Activated effector memory CD4-positive, alpha-beta T cell treated with anti-CD3 and anti-CD28 coated beads, Interleukin-2, amount 50 U/mL, for 16 hours (primary cell): ENCODE results near the gene RCBTB1.

Experiments used
- DNase-seq: peaks from one replicate; pipeline ENCODE4 v3.0.0-alpha.2; 2020

Gene RCBTB1

DNA sequence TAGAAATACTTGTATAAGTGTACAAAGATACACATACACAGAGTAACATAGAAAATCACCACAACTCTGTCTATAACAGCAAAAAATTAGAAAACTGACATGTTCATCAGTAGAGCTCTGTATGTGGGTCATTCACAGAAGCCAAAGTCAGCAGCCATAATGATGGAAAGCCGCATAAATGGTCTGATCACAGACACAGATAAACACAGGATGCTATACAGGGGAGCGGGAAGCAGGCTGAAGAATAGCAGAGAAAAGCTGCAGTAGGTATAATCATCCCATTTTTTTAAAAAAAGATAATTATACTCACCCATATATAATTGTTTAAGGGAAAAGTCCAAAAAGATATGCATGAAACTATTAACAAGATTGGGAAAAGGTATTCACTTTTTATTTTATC lies 31.5 kb downstream of the RCBTB1 start:
- DNase-seq, result no peak

DNA sequence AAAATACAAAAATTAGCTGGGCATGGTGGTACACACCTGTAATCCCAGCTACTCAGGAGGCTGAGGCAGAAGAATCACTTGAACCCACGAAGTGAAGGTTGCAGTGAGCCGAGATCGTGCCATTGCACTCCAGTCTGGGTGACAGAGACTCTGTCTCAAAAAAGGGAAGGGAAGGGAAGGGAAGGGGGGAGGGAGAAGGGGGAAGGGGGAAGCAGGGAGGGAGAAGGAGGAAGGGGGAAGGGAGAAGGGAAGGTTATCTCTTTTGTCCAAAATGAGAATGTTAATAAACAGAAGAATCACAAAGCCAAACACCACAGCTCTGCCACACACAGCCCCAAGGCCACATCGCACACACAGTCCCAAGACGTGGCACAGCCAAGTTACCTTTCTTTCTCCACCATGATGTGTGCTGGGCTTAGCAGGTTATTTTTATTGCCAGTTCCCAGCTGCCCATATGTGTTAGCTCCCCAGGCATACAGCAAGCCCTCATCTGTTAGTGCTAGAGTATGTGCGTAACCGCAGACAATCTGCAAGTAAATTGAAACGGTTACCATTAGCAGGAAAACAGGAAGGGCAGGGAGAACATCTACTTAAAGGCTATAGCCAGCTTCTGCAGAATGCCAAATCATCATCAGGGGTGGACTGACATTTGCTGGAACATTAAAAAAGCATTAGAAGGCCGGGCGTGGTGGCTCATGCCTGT lies 34.3 kb downstream of the RCBTB1 start:
- no peak for DNase-seq

DNA sequence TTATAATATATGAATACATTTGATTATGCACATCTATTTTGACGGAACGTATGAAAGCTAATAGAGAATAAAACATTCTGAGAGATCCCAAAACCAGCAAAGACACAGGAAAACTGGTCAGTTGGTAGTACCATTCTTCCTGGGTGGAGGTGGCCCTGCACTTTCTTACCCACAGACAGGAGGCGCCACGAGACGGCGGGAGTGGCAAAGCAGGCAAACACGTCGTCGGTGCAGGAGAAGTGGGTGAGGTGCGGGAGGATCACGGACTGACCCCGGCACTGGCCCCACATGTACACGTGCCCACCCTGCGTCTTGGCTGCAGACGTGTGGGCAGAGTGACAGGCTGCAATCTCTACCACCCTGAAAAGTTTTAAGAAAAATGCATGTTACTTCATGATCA lies 36.1 kb downstream of the RCBTB1 start:
- no peak for DNase-seq

DNA sequence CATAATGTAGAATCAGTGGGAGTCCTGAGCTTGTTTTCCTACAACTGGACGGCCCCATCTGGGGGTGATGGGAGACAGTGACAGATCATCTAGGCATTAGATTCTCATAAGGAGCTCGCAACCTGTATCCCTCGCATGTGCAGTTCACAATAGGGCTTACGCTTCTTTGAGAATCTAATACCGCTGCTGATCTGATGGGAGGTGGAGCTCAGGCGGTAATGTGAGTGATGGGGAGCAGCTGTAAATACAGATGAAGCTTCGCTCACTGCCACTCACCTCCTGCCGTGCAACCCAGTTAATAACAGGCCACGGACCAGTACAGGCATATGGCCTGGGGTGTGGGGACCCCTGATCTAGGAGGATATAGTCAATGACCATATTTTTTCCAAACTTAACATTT lies 38.8 kb downstream of the RCBTB1 start:
- no peak for DNase-seq

DNA sequence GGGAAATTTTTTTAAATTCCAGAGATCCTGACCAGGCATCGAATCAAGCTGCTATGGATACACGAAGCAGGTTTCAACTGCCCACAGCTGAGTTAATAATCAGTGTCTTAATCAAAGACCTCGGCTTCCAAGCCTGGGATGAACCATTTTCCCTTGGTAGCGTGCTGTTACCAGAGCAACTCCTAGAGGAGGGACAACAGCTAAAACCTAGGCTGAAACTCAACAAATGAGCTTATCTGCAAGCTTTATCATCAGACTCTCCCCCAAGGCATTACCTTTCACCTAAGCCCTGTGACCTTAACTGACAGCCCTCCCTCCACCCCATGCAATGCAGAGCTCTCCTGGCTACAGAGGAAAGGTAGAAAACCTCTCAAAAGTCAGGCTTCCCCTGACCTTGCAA lies 39.7 kb downstream of the RCBTB1 start:
- DNase-seq, result no peak

DNA sequence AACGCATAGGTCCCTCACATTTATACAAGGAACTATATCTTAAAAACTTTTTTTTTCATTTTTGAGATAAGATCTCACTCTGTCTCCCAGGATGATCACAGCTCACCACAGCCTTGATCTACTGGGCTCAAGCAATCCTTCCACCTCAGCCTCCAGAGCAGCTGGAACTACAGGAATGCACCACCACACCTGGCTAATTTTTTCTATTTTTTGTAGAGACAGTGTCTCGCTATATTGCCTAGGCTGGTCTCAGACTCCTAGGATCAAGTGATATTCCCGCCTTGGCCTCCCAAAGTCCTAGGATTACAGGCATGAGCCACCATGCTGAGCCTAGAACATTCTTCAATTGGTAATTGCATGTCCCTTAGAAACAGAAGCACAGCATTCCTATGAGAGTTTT lies 41.7 kb downstream of the RCBTB1 start:
- no peak for DNase-seq

DNA sequence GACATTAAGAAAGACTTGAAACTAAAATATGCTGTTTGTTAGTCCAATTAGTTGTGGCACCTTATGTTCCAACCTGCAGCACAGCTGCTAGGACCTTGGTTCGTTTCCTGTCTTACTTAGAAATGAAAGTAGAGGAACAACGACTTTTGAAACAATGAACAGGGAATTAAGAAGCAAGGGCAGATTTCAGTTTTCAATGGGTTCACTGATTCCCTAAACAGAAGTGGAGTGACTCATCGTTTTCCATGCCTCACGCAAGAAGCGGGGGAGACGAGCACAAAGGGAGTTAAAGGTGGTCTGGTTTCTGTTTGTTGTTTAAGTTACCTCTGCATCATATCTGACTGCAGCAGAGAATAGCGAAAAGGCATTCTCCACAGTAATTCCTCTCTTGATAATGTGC lies 44.8 kb downstream of the RCBTB1 start:
- no peak for DNase-seq

DNA sequence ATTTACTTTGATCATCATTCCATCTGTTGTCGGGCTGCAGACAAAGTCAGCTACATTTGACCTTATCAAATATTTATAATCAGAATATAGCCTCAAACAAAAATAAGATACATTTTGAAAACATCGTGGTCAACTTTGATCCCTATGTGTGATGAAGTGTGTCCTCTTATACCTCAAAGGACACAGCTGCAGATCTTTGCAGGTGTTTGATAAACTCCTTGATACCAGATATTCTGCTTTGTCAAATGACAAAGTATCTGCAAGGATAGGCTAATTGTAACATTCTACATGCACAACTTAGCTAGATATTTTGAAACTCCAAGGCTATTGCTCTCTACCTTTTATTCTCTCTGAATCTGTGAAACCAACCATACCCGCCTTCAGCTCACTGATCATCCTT lies 45.6 kb downstream of the RCBTB1 start:
- no peak for DNase-seq

DNA sequence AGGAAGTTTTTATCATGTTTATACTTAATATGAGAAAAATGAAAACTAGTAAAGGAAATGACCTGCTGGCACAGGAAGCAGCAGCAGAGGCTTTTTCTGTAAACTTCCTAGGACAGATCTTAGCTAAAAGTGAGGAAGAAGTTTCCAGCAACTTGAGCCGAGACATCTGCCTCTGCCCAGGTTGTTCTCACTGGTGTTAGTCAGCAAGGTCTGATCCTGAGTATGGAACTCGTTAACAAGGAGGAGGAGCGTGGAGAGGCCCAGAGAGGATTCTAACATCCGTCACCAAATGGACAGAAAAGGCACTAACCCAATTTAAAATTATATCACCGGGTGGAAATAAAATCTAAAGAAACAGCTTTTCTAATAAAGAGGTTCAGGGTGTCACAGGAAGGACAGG lies 46.0 kb downstream of the RCBTB1 start:
- DNase-seq, result no peak

DNA sequence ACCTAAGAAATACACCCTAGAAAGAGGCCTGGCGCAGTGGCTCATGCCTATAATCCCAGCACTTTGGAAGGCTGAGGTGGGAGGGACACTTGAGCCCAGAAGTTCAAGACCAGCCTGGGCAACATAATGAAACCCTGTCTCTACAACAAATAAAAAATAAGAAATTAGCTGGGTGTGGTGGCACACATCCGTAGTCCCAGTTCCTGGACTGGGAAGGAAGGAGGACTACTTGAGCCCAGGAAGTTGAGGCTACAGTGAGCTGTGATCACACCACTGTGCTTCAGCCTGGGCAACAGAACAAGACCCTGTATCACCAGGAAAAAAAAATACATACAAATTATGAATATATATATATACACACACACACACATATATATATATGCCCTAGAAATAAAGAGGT lies 47.0 kb downstream of the RCBTB1 start:
- no peak for DNase-seq

DNA sequence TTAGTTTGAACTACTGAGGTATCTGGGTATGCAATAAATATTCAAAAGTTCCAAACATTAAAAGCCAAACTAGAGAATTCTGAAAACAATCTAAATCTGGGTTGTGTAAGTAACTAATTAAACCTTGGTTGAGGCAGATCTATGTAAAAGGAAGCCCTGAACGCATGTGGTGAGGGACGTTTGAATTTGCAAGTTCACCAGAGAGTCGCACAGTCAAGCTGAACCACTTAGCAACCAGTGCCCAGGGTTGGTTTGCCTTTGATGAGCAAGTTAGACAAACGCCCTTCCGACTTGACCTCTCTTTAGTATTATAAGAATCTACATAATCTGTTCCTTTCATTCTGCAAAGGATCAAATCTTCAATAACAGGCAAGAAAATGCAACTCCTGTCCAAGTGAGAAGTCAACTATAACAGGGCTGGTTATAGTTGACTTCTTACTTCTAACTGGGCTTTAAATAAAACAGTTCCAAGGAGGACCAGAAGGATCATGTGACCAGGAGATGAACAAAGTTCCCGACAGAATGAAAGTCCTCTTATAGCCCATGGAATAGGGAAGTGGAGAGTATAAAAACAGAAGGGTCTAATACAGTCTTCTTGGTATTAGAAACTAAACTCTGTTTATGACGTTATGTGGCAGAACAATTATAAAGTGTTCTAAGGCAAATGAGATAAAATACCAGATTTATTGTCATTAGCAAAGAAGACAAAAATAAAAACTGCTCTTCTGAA lies 49.0 kb downstream of the RCBTB1 start:
- no peak for DNase-seq

DNA sequence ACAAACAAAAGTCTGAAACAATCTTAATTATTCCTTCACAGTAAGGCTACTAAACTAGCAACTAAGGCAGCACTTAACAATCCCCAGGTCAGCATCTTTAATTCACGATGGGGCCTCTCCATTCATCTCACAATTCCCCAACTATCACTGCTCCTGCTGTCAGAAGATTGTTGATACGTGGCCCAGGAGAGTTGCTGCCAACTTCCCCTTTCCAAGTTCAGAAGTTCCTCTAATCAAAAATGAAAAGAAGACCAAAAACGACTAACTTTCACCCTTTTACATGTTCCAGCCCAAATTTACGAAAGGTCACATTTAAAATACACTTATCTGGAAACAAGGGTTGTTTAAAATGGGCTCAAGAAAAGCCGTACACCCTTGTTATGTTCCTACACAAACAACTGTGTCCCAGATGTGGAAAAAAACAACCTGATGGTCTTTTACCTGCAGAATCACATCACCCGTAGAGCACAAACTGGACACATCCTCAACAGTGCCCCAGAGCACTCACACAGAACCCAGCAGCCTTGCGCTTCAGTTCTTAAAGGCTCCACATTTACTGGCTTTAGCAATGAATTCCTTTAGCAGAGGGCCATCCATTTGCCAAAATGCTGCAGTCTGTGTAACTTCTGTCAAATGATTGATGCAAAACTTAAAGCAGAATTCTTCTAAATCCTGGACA lies 51.6 kb downstream of the RCBTB1 start:
- DNase-seq, result no peak

DNA sequence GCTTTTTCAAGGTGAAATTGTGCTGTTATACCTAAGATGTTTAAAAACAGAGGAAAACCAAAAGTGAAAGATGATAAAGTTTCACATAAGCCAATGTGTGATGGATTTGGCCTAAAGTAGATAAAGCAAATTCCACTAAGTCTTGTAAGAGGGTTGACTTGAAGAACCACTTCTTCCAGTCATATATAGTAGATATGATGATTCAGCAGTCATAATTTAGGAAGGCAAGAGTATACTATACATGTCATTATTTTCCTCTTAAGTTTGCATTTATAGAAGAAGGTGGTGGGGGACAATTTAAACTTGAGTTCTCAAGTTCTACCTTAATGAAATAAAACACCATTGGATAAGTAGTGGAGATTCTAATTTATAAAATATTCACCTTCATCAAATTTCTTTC lies 52.3 kb downstream of the RCBTB1 start:
- DNase-seq, result no peak

DNA sequence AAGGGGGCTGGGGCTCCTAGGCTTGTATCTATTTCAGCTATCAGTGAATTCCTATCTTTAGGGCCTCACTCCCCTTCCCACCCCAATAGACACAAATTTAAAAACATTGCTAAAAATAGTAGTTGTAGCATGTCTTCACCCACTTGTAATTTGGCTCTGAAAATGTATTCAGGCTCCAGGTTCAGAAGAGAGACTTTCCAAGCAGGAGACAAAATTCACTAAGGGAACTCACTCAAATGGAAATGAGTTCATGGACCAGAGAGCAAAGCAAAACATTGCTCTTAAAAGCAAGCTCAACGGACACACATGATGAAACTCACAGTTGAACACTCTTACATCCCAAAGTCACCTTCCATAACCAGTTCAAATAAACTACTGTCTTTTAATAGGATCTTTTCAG lies 52.8 kb downstream of the RCBTB1 start:
- DNase-seq, result no peak

DNA sequence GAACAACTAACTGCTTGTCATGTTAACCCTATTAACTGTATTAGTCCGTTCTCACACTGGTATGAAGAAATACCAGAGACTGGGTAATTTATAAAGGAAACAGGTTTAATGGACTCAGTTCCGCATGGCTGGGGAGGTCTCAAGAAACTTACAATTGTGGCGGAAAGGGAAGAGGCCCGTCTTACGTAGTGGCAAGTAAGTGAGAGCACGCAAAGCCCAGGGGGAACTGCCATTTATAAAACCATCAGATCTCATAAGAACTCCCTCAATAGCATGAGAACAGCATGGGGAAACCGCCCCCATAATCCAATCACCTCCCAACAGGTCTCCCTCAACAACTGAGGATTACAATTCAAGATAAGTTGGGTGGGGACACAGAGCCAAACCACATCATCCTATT lies 54.9 kb downstream of the RCBTB1 start:
- DNase-seq, result no peak

DNA sequence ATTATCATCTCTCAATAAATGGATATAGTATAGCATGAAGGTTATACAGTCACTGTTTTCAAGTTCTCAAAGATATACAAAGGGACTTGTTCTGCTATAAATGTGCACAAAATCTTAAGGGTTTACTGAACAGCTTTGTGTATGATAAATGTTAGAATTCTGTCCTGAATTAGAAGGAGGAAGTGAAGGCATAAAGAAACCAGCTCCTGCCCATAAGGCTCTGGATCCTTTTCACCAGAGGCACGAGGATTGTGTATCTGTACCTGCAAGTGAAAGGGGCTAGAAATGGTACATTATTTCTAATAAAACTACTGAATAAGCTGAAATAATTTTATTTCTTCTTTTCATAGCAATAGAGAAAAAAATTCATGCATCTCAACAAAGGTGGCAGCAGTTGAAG lies 57.2 kb downstream of the RCBTB1 start:
- no peak for DNase-seq

DNA sequence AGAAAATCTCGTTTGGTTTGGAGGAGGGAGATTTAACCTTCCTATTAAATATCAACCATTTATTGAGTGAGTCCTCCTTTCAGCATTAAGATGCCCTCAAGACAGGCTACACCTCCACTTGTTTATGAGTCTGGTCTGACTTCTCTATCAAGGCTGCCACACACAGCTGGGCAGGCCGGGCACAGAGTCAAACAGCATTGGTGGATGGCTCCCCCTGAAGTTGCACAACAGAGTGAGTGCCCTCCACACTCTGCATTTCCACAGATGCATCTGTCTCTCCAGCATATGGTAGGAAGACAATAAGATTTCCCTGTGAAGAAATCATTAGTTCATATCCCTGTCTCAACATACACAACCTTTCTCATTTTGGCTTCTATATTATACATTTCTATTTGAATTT lies 58.2 kb downstream of the RCBTB1 start:
- no peak for DNase-seq

DNA sequence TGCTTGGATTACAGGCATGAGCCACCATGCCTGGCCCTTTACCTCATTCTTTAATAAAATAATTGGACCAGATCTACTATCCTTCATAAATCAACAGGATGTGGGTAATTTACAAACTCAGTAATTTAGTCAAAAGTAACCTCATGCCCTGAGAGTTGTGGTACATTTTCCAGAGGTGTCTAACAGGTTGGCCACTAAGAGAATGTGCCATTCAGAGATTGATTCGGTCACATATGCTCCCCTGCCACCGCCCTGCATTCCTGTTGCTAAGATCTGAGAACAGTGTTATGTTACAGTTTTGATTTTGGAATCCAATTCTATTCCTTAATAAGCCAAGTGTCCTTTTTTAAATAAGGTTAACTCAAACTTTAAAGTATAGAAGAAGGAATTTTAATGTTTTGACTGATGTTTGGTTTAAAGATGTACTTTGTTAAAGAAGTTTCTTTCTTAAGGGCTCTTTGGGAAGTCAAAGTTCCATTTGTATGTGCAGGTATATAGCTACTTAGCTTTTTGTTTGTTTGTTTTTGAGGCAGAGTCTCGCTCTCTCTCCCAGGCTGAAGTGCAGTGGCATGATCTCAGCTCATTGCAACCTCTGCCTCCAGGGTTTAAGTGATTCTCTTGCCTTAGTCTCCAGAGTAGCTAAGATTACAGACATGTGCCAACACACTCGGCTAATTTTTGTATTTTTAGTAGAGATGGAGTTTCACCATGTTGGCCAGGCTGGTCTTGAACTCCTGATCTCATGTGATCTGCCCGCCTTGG lies 60.4 kb downstream of the RCBTB1 start:
- no peak for DNase-seq

DNA sequence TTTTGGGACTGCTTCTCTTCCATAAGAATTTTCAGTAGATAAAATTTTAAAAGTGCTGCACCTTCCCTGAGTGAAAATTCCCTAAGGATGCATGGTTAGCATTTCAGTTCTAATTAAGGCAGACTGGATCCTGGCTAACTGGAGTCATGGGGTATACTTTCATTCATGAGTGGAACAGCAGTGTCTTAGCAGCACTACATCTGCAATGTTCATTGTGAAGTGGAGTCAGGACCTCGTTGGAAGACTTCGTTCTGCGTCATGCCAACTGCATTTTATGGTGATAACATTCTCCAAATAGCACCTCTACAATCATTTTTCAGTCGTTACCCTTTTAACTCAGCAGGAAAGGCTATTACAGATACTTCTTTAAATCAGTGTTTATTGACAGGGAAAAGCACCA lies 64.1 kb downstream of the RCBTB1 start:
- DNase-seq, result no peak

DNA sequence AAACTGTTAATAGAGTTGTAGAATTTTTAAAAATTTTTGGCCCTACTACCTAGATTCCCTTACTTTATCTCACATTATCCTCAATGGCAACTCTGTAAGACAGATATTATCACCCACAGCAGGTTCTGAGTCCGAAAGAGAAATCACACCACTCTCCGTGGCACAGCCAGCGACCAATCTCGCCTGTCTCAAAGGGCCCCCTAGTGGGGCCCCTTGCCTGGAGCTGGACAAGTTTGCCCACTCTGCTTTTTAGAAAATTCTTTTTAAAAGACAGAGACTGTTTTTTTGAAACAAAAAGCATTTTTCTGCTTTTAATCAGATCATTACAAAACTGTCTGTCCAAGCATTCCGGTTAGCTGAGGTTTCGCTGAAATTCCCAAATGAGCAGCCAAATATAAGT lies 67.9 kb downstream of the RCBTB1 start:
- no peak for DNase-seq

DNA sequence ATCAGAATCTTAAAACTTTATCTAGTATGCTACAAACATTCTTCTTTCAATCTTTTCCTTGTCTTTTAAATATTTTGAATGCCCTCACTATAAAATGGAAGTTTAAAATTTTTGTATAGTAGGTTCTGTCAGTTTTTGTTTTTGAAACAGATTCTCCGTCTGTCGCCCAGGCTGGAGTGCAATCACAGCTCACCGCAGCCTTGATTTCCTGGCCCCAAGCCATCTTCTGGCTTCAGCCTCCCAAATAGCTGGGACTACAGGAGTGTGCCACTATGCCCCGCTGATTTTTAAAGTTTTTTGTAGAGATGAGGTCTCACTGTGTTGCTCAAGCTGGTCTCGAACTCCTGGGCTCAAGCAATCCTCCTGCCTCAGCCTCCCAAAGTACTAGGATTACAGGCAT lies 68.9 kb downstream of the RCBTB1 start:
- DNase-seq, result no peak

DNA sequence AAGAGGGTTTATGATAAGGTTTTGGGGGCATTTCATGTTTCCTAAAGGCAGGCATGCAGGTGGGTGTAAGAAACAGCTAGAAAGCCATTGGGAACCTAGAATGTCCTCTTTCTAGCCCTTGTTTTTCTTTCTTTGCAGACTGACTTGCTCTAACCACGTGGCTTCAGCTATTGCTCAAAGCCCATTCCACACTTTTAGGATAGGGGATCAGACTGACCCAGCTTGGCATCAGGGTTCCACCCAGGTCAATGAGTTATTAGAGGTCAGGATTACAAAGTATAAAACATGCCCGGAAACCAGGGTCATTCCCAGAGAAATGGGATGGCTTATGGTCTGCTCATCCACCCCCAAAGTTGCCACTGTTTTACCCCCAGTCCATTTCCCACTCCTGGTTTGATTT lies 72.8 kb downstream of the RCBTB1 start:
- DNase-seq, result no peak

DNA sequence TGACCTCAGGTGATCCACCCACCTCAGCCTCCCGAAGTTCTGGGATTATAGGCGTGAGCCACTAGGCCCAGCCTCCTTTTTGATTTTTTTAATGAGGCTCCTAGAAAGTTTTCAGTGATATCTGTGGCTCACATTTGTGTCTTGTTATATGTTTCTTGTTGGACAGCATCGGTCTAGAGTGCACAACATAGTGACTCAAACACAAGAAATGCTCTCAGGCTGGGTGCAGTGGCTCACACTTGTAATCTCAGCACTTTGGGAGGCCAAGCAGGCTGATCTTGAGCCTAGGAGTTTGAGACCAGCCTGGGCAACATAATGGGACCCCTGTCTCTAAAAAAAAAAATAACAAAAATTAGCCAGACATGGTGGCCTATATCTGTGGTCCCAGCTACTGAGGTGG lies 81.4 kb downstream of the RCBTB1 start:
- DNase-seq, result no peak

DNA sequence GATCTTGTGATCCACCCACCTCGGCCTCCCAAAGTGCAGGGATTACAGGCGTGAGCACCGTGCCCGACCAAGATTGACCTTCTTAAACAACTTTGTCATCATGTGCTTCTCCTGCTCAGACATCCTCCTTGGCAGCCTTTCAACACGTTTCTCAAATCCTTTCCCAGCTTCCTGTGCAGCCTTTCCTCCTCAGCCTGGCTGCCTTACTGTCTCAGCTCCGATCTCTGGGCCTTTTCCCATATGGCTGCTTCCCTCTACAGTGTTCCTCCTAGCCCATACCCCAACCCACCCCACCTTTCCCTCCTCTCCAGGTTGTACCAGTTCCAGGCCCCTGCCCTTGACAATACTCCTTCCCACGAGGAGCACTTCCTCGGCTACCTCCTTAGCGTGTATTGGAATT lies 82.4 kb downstream of the RCBTB1 start:
- no peak for DNase-seq
